Tibial nerve (tissue), 4 donors: ENCODE results near the gene COL8A1. TPM values are rescaled to one million over a fixed set of nuclear protein-coding genes. Genes with fewer than 3 reads are reported as not detected.

ENCODE experiments used
- DNase-seq, 2 donors: peaks; one replicate each; pipeline ENCODE4 v3.0.0-alpha.2; 2019; ENCODE audit warnings: low spot score in 2 of 2
- H3K27ac ChIP-seq, 4 donors: fragments of 200-600 bp; sonication (generic) in 3 of 4; one replicate each; pipeline ENCODE4 v1.5.1; 2017 to 2019; ENCODE audit warnings: mild to moderate bottlenecking in 1 of 4
- H3K27me3 ChIP-seq, 2 donors: fragments of 200-600 bp; sonication (generic) in 1 of 2; one replicate each; pipeline versions ENCODE4 v1.5.1 to v1.6.0; 2017 to 2019
- H3K36me3 ChIP-seq, 3 donors: fragments of 200-600 bp; sonication (generic); one replicate each; pipeline ENCODE4 v1.5.1; 2018 to 2019
- H3K4me1 ChIP-seq, 4 donors: fragments of 200-600 bp; sonication (generic) in 3 of 4; one replicate each; pipeline ENCODE4 v1.5.1; 2017 to 2019
- H3K4me3 ChIP-seq, 4 donors: fragments of 200-600 bp; sonication (generic) in 3 of 4; one replicate each; pipeline ENCODE4 v1.5.1; 2017 to 2019; ENCODE audit warnings: mild to moderate bottlenecking in 1 of 4, moderate library complexity in 1 of 4
- H3K9me3 ChIP-seq, 4 donors: fragments of 200-600 bp; sonication (generic) in 3 of 4; one replicate each; pipeline ENCODE4 v1.5.1; 2017 to 2019
- EP300 ChIP-seq, 2 donors: sonication (generic); formaldehyde crosslinking; IDR thresholded peaks; one replicate each; pipeline ENCODE4 v1.6.1; 2017; ENCODE audit warnings: antibody characterized with exemption in 2 of 2, mild to moderate bottlenecking in 1 of 2
- POLR2A ChIP-seq, 2 donors: fragments of 450-650 bp; IDR thresholded peaks; one replicate each; pipeline ENCODE4 v1.6.1; 2017; ENCODE audit warnings: antibody characterized with exemption in 2 of 2, mild to moderate bottlenecking in 2 of 2, moderate library complexity in 2 of 2
- WGBS, 2 donors: methylation state at CpG; one replicate each; pipeline ENCODE4 v1.1.5; 2018; 5-methylcytosine and 5-hydroxymethylcytosine counted together
- total RNA-seq, 4 donors: library from RNA; depleted of rRNA; stranded (reverse); fragments of >200 nt; gene quantifications; one replicate each; pipeline ENCODE4 v1.1.0, GENCODE V29; 2016
- TF ChIP-seq, protein P1 (sequence below), 5 experiments: fragments of 200-600 bp in 3 of 5; fragments of 450-650 bp in 2 of 5; sonication (generic) in 3 of 5; IDR thresholded peaks; one replicate each; pipeline ENCODE4 v1.5.1; 2016 to 2019; ENCODE audit warnings: antibody characterized with exemption in 5 of 5, mild to moderate bottlenecking in 3 of 5, moderate library complexity in 2 of 5

Gene COL8A1
- total RNA-seq, 4 donors from 2014 or later = 144 to 217 (median 177) TPM

DNA sequence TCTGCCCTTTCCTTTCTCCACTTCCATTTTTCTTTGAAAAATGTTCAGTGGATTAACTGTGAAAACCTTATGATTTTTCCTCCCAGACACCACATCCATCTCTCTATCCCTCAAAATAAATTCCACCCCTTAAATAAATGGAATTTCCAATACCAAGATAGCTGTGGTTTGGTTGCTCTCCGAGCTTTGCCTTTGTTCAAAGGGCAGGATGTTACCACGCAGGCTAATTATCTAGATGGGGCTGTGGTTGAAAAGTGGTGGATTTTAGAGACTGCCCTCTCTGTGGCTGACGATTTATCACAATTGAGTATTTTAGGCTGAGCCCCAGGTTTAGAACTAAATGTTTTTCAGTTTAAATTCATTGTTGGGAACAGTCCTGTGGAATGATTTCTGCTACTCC is 142.4 kb downstream of the COL8A1 start:
- 40 to 50% methylated on average over 3 of the region's 3 CpGs for WGBS, 2 donors
- no peaks in the 10 kb centered on the region for H3K27me3 ChIP-seq
- no peaks in the 10 kb centered on the region for H3K36me3 ChIP-seq
- TF ChIP-seq, protein P1, sequence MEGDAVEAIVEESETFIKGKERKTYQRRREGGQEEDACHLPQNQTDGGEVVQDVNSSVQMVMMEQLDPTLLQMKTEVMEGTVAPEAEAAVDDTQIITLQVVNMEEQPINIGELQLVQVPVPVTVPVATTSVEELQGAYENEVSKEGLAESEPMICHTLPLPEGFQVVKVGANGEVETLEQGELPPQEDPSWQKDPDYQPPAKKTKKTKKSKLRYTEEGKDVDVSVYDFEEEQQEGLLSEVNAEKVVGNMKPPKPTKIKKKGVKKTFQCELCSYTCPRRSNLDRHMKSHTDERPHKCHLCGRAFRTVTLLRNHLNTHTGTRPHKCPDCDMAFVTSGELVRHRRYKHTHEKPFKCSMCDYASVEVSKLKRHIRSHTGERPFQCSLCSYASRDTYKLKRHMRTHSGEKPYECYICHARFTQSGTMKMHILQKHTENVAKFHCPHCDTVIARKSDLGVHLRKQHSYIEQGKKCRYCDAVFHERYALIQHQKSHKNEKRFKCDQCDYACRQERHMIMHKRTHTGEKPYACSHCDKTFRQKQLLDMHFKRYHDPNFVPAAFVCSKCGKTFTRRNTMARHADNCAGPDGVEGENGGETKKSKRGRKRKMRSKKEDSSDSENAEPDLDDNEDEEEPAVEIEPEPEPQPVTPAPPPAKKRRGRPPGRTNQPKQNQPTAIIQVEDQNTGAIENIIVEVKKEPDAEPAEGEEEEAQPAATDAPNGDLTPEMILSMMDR (IDR thresholded peaks at IDR 0.05) = no peak
- TF ChIP-seq EP300 (IDR thresholded peaks at IDR 0.05) = no peak
- no peak for TF ChIP-seq POLR2A (IDR thresholded peaks at IDR 0.05)
- H3K27ac ChIP-seq = peak overlapping the region in 2 of 4 donors; percentile 10 to 80
- peaks cover 0 to 38% (median 0%) of the 10 kb centered on the region in 4 donors for H3K4me1 ChIP-seq
- no peak for DNase-seq
- H3K4me3 ChIP-seq = no peak overlapping the region
- H3K9me3 ChIP-seq = no peaks in the 10 kb centered on the region

- WGBS, 2 donors = 85 to 87% methylated on average over 3 of the region's 3 CpGs
Measured at GRCh38 chr3:99781761-99782160, 143.4 kb downstream of the COL8A1 start.

GRCh38 chr3:99783011-99783573 is 144.7 kb downstream of the COL8A1 start:
- no peaks in the 10 kb centered on the region for H3K9me3 ChIP-seq
- no peak overlapping the region for H3K4me3 ChIP-seq
- WGBS, 2 donors = 30 to 37% methylated on average over 5 of the region's 5 CpGs
- H3K36me3 ChIP-seq = no peaks in the 10 kb centered on the region
- H3K27me3 ChIP-seq = no peaks in the 10 kb centered on the region
- peak in 1 of 2 donors; percentile 21 for DNase-seq
- peak overlapping the region in 2 of 4 donors; percentile 55 to 80 for H3K27ac ChIP-seq
- TF ChIP-seq POLR2A (IDR thresholded peaks at IDR 0.05) (no peak), EP300 (IDR thresholded peaks at IDR 0.05) (peak in 1 of 2 donors; percentile 22)
- TF ChIP-seq, protein P1 (IDR thresholded peaks at IDR 0.05) = no peak
- peaks cover 0 to 18% (median 0%) of the 10 kb centered on the region in 4 donors for H3K4me1 ChIP-seq

More at GRCh38 chr3:99781761-99782160, 143.4 kb downstream of the COL8A1 start:
- Histone ChIP-seq H3K27ac (peak overlapping the region in 1 of 4 donors; percentile 80), H3K4me1 (peaks cover 0 to 30% (median 0%) of the 10 kb centered on the region in 4 donors), H3K36me3 (no peaks in the 10 kb centered on the region), H3K9me3 (no peaks in the 10 kb centered on the region), H3K27me3 (no peaks in the 10 kb centered on the region), H3K4me3 (no peak overlapping the region)
- no peak for DNase-seq
- TF ChIP-seq, protein P1 (IDR thresholded peaks at IDR 0.05) = no peak
- TF ChIP-seq EP300 (IDR thresholded peaks at IDR 0.05) (no peak), POLR2A (IDR thresholded peaks at IDR 0.05) (no peak)

DNA sequence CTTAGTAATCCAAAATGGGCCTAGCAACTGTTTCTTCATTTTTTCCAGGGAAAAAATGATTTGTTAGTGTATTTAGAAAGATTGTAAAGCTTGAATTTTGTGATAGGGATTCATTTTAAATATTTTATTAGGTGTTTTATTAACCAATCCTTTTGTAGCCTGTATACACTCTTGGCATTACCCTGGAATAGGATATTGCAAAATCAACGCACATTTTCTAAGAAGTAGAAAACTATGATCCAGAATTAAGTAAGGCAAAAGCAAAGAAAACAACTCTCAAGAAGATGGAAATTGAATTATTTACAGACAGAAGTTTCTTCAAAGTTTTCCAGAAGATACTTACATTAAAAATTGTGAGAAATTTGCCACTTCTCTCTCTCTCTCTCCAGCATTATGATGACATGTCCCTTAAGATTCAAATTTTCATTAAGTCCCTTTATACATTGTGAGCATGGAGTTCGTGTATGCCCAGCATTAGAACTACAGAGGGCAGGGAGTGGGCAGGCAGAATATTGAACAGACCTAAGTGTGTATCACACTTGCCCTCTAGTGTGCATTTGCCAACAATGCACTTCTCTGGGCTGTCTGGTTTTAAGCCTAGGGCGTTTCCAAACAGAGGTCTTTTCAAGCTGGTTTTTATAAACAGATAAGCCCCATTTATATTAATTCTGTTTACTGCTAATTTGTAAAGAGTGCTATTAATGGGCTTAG is 150.8 kb downstream of the COL8A1 start:
- no peaks in the 10 kb centered on the region for H3K27me3 ChIP-seq
- peak overlapping the region in 1 of 4 donors; percentile 3 for H3K4me3 ChIP-seq
- 16 to 17% methylated on average over 3 of the region's 3 CpGs for WGBS, 2 donors
- H3K36me3 ChIP-seq = peaks cover 0 to 1% (median 0%) of the 10 kb centered on the region in 3 donors
- peak in 1 of 2 donors; percentile 64 for DNase-seq
- peaks cover 0 to 11% (median 0%) of the 10 kb centered on the region in 4 donors for H3K4me1 ChIP-seq
- TF ChIP-seq, protein P1 (IDR thresholded peaks at IDR 0.05) = peak; percentile 46 to 76 (median 67)
- no peak for TF ChIP-seq POLR2A (IDR thresholded peaks at IDR 0.05)
- H3K27ac ChIP-seq = peak overlapping the region; percentile 10 to 70 (median 40)
- no peaks in the 10 kb centered on the region for H3K9me3 ChIP-seq

DNA sequence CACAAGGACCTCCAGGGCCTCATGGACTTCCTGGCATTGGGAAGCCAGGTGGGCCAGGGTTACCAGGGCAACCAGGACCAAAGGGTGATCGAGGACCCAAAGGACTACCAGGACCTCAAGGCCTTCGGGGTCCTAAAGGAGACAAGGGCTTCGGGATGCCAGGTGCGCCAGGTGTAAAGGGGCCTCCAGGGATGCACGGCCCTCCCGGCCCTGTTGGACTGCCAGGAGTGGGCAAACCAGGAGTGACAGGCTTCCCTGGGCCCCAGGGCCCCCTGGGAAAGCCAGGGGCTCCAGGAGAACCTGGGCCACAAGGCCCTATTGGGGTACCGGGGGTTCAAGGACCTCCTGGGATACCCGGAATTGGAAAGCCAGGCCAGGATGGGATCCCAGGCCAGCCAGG is 156.1 kb downstream of the COL8A1 start:
- WGBS, 2 donors = 93 to 95% methylated on average over 2 to 6 of the region's 8 CpGs
- H3K4me3 ChIP-seq = no peak overlapping the region
- DNase-seq = no peak
- peaks cover 0 to 7% (median 0%) of the 10 kb centered on the region in 4 donors for H3K4me1 ChIP-seq
- no peak overlapping the region for H3K27ac ChIP-seq
- TF ChIP-seq EP300 (IDR thresholded peaks at IDR 0.05) = no peak
- TF ChIP-seq POLR2A (IDR thresholded peaks at IDR 0.05) = no peak
- TF ChIP-seq, protein P1 (IDR thresholded peaks at IDR 0.05) = no peak
- H3K36me3 ChIP-seq = peaks cover 0 to 21% (median 0%) of the 10 kb centered on the region in 3 donors
- H3K9me3 ChIP-seq = peaks cover 0 to 4% (median 0%) of the 10 kb centered on the region in 4 donors
- no peaks in the 10 kb centered on the region for H3K27me3 ChIP-seq
